Measurements from ENCODE around the gene RELCH. TPM values are rescaled to one million over a fixed set of nuclear protein-coding genes. Genes with fewer than 3 reads are reported as not detected.
A peak's percentile ranks its signal among the peaks of the same experiment; 100 is the strongest.

The RELCH gene
- polyA plus RNA-seq, 1 donor, result 16.1 TPM

DNA sequence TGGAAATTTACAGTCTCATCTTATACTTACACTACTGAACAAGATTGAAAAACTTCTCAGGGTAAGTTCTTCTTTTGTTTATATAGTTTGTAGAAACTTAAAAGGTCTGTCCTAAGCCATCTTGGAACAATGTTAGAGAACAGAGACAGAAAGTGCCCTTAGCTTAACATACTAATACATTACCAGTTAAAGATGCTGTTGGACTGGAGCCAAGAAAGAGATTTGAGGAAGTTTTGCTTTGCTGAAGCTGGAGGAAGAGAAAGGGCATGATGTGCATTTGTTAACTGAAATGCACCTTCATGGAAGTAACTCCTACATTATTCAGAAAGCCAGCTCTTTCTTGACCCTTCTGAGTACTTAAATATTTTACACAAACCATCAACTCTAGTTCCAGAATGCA lies 71.6 kb downstream of the RELCH start:
- DNase-seq (ENCODE audit: low read depth), result peak; percentile 38

- no peak for DNase-seq (ENCODE audit: low read depth)
Measured at GRCh38 chr18:62262061-62262460, 75.0 kb downstream of the RELCH start.

GRCh38 chr18:62264984-62265383 lies 77.9 kb downstream of the RELCH start:
- no peak for DNase-seq (ENCODE audit: low read depth)

DNA sequence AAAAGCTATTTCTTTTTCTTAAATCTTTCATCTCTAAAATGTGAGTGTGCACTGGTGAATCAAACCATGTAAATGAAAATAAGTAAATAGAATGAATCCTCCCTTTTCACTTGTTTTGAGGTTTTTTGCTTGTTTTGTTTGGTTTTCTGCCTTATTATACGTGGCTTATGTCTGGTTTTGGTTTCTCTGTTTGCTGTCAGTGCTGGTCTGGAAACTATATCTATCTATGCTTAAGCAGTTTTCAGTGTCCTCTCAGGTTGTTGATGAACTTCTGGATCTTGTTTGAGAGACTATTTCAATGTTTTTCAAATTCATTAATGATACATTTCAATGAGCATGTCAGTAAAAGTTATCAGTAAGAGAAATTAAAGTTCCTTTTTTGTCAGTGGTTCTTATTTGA lies 90.0 kb downstream of the RELCH start:
- no peak for DNase-seq (ENCODE audit: low read depth)

DNA sequence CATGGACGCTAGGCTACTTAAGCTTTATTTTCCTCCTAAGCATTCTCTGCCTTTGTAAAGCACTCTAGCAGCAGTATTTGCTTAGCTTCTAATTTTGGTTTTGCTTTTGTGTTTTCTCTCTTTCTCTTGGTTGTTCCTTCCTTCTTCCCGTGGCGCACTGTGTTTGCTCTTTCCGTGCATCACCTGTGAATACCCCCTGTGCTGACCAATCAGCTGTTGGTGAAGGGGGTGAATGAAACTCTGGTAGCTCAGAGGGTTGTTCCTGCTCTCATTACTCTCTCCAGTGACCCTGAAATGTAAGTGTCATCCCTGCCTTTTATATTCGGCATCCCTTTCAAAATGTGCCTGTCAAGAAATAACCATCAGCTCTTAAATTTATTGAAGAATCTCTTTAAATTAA lies 92.5 kb downstream of the RELCH start:
- DNase-seq (ENCODE audit: low read depth), result no peak

- no peak for DNase-seq (ENCODE audit: low read depth)
Measured at GRCh38 chr18:62280058-62280457, 93.0 kb downstream of the RELCH start.

DNA sequence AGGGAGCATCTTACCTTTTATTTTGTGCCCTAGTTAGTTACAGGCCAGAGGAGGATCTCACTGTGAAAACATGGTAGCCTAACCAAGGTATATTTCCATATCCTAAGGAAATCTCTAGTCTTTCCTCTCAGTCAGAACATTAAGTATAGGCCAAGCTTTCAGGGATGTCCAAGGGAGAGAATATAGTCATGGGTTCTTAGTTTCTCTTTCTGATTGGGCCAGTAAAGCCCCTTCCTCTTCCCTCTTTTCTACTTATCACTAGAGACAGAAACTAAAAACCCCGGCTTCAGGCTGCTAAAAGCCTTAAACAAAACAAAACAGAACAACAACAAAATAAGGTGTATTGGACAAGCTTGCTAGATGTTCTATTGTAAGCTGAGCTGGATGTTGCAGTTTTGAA lies 93.7 kb downstream of the RELCH start:
- no peak for DNase-seq (ENCODE audit: low read depth)

- peak; percentile 55 for DNase-seq (ENCODE audit: low read depth)
Measured at GRCh38 chr18:62281684-62282083, 94.6 kb downstream of the RELCH start.

DNA sequence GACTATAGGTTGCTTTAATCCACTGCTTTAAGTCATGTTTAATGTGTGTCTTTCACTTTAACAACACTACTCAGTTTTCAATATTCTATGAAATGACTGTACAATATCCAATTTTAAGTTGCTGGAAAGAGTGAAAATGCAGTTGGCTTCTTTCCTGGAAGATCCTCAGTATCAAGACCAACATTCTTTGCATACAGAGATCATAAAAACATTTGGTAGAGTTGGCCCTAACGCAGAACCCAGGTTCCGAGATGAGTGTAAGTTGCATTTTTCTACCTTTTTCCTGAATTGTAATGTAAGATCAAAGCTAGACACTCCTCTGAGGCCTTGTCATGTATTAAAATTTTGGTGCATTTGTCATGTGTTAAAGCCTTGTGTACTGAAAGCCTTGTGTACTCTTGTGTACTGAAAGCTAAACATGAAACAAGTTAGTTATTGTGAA lies 95.2 kb downstream of the RELCH start:
- DNase-seq (ENCODE audit: low read depth), result peak; percentile 80

- no peak for DNase-seq (ENCODE audit: low read depth)
Measured at GRCh38 chr18:62284637-62285036, 97.6 kb downstream of the RELCH start.

DNA sequence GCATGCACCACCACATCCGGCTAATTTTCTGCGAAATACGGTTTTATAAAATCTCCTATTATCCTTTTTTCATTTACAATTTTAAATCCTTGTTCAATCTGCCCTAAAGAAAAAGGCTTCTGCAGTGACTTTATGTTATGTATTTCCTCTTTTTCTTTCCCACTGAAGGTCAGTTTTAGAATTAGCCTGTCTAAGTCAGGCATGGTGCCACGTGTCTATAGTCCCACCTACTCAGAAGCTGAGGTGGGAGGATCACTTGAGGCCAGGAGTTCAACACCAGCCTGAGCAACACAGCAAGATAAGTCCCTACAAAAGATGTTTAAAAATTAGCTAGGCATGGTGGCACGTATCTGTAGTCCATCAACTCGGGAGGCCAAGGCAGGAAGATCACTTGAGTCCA lies 98.2 kb downstream of the RELCH start:
- no peak for DNase-seq (ENCODE audit: low read depth)

DNA sequence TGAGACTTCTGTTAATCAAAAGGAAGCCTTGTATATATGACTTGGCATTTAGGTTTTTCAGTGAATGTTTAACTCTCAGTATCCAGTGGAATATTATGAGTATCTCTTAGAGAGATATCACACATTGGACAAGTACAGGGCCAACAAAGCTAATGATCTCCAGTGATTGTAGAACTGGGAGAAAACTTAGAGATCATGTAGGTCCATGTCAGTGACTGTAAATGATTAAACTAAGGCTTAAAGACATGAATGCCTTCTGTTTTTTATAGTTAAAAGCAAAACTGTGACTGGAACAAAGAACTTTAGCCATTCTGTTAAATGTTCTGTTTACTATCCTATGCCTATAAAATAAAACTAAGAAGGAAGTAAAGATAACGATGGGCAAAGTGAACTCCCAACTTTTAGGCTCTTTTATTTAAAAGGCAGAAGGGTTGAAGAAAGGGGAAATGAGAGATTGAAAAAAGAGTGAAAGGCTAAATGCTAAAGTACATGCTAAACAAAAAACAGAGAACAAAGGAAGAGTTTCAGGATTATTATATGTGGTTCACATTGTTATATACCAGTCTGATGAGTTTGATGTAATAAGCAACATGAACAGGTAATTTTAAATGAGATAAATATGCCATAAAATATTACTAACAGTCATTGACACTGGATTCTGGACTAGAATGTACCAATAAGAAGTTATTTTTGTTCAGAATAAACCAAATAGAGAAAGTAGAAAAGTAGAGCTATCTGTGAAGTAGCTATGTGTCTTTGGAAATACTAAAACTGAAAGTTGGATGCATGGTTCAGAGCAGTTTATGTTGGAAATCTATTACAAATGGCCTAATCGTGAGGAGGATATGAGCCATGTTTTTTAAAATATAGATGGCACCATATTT lies 101.0 kb downstream of the RELCH start:
- no peak for DNase-seq (ENCODE audit: low read depth)

- no peak for DNase-seq (ENCODE audit: low read depth)
Measured at GRCh38 chr18:62288665-62289008, 101.6 kb downstream of the RELCH start.

DNA sequence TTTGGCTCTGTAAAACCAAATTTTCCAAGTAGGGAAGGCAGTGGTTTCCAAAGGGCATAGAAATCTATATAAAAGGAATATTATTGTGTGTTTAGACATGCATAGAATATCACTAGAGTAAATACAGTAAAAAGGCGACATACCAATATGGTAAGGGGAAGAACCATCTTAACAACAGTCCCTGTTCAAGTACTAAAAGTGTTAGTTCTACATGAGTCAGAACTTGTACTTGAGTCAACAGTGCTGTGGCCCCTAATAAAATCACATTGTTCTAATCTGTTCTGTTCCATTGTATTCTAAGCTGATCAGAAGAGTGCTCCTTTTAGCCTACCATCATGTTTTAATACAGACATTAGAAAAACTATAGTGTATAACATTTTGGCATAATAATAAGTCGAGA lies 102.0 kb downstream of the RELCH start:
- no peak for DNase-seq (ENCODE audit: low read depth)

- DNase-seq (ENCODE audit: low read depth), result no peak
Measured at GRCh38 chr18:62294073-62294472, 107.0 kb downstream of the RELCH start.

- no peak for DNase-seq (ENCODE audit: low read depth)
Measured at GRCh38 chr18:62300359-62300963, 113.4 kb downstream of the RELCH start.

GRCh38 chr18:62301322-62301721 lies 114.3 kb downstream of the RELCH start:
- no peak for DNase-seq (ENCODE audit: low read depth)

- DNase-seq (ENCODE audit: low read depth), result no peak
Measured at GRCh38 chr18:62312851-62313250, 125.8 kb downstream of the RELCH start.

DNA sequence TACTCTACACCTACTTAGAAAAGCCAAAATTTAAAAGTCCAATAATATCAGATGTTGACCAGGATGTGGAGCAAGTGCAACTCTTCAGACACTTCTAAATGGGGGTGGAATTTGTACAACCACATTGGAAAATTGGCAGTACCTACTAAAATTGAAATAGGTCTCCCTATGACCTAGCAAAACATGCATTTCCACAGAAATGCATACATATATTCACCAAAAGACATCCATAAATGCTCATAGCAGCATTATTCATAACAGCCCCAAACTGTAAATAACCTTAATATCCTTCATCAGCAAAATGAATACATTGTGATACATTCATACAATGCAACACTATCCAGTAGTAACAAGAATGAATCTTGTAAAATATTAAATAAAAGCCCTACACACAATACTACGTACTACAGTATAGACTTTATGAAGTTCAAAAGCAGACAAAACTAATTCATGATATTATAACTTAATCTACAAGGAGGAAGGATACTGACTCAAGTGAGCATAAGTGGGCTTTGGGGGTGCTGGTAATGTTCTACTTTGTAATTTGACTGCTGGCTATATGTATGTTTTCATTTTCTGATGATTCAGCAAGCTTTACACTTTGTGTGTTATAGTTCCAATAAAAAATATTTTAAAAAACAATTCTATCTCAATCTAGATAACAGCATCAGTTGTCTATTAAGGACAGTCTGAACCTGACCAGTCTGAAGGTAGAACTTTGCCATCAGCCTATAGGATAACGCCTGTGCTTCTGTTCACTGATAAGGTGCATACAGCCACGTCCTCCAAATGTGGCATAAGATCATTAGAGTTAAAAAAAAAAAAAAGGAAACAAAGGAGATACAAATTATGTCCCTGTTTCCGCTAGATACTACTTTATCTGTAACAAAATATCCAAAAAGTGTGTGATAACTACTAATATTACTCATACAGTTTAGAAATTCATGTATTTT lies 131.4 kb downstream of the RELCH start:
- DNase-seq (ENCODE audit: low read depth), result no peak

DNA sequence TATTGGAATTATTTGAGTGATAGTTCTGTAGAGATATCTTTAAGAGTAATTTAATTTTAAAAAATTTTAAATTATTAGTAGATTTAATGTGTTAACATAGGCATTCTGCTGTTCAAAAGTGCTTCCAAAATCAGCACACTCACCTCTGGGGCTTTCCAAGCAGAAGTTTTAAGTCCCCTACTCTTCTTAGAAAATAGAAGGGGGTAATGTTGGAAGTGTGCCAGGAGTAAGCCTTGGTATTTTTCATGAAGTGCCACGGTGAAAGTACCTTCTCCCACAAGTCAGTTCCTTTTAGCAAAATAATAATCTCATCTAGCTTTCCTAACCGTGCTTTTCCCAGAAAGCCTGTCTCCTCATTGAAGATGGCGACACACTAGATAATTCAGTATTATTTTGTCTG lies 134.1 kb downstream of the RELCH start:
- no peak for DNase-seq (ENCODE audit: low read depth)

DNA sequence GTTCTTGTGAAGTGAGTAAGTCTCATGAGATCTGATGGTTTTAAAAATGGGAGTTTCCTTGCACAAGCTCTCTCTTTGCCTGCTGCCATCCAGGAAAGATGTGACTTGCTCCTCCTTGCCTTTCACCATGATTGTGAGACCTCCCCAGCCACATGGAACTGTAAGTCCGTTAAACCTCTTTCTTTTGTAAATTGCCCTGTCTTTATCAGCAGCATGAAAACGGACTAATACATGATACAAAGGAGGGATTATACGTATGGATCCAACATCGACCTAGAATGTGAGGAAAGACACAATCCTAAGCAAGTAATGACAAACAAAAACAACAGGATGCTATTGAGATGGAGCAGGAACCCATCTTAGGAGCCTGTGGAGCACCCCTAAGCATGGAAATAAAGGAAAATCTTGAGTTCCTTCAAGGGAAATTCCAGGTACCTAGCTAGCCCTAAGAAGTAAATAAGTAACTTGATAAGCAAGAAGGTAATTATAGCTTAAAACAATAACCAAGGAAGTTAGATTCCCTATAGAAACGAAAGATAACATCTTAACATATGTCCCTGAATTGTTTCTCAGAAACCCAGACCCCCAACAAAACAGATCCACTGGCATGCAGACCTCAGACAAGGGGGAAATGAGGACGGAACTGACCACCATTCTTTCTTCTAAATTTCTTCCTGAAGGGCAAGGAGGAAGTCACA lies 136.6 kb downstream of the RELCH start:
- DNase-seq (ENCODE audit: low read depth), result no peak

All from forelimb muscle (tissue), 1 donor.